Activated CD4-positive, CD25-positive, alpha-beta regulatory T cell (primary cell): ENCODE results near the gene OR6N2.

Source experiments
- DNase-seq, 4 experiments: peaks; one replicate each; lab custom pipeline; 2025; lab: John Stamatoyannopoulos, UW

OR6N2 gene

DNA sequence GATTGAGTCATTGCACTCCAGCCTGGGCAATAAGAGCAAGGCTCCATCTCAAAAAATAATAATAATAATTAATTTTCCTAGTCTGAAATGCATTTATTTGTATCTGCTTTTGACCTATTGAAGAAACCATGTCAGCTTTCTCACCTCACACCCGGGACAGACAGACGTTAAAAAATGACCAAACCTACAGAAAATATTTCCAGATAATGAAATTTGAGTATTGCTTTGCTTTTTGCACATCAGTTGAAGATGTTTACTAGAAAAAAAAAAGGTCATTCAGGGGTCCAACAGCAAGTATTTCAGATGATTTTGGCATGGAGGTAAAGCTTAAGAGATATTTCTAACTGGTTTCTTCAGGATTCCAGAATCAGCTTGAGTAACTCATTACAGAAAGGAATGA is 26.6 kb downstream of the OR6N2 start, which contains the start of gene OR6K6:
Gene OR6K6 (plus strand): TSS at position 301 of the 400 bp plus-strand sequence. CDS start 168 bp downstream, outside the sequence.
- DNase-seq: no peak

DNA sequence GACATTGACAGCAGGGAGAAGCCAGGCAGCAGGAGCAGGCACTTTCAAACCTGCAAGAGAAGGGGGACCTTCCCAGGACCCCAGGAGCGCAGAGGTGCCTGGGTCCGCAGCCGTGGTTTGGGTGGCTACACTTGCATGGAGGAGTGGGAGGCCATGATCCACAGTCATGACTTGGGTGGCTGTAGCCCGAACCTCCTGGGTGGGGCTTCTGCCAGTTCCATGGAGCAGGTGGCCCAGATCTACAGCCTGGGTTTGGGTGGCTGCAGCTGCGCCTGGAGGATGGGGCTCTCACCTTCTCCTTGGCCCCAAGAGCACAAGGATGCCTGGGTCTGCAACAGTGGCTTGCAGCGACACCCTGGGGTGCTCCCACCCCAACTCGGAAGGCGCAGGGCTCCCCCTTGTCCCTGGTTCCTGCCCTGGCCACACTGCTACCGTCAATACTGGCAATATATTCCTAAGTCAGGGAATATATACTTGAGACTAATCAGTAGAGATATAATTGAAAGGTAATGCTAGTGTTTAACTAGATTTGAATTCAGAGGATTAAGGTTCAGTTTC is 28.8 kb downstream of the OR6N2 start:
- DNase-seq: no peak

DNA sequence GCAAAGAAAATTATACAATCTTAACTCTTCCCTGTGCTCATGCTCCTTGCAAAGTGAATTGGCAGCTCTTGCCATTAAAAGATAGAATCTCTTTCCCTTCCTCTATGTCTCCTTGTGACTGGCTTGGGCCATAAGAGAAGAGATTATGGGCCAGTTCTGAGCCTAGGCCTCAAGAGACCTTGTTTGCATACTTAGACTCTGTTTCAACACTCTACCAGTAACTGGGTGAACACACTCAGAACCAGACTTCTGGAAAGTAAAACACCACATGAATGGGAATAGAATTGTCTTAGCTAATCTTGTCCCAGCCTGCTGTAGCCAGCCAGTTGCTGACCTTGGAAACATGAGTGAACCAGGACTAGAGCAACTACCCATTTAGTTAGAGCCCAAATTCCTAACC is 45.2 kb downstream of the OR6N2 start:
- DNase-seq: no peak

DNA sequence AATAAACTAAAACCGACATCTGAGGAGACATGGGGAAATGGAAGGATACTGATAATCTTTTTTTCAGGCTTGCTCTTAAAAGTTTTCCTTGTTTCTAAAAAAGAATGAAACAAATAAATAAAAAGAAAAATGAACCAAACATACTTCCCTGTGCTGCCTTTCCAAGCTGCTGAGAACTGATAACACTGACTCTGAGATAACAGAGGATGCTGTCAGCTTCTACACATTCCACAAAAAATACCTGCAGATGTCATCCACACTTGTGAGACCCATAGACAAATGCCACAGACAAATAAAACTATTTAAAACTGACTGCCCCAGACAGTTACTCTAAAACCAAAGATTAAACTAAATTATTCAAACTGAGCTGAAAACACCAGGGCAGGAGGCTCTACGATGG is 48.5 kb downstream of the OR6N2 start:
- DNase-seq: no peak

DNA sequence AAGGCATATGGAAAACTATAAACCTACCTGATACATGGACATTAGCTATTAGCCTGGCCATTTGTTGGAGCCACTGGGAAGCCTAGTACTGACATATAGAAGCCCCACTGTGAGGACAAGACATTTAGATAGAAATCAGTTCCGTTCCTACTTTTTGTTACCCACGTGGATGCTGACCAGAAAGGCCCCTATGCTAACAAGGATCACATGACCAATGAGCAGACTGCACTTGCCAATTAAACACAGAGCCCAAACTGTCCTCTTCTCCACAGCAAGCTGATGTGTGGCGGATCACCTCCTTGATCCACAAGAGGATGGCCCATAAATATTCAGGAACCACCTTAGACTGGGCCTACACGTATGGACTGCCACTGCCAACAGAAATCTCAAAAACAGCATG is 49.3 kb downstream of the OR6N2 start:
- no peak for DNase-seq

DNA sequence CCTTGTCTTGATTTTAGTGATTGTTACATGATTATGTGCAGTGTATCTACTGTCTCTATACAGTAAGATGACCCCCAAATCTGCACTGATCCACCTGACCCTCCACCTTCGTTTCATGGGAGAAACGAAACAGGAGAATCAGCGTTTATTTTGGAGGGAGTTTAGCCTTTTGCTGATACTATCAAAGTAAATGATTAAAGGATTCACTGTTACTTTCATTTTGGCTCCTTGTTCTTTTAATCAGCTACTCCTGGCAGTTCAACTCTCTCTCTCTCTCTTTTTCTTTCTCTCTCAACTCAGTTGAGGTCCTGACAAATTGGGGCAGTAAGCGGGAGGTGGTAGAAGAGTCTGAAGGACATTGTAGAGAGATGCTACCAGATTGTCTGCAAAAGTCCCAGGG is 50.6 kb downstream of the OR6N2 start:
- DNase-seq: no peak

DNA sequence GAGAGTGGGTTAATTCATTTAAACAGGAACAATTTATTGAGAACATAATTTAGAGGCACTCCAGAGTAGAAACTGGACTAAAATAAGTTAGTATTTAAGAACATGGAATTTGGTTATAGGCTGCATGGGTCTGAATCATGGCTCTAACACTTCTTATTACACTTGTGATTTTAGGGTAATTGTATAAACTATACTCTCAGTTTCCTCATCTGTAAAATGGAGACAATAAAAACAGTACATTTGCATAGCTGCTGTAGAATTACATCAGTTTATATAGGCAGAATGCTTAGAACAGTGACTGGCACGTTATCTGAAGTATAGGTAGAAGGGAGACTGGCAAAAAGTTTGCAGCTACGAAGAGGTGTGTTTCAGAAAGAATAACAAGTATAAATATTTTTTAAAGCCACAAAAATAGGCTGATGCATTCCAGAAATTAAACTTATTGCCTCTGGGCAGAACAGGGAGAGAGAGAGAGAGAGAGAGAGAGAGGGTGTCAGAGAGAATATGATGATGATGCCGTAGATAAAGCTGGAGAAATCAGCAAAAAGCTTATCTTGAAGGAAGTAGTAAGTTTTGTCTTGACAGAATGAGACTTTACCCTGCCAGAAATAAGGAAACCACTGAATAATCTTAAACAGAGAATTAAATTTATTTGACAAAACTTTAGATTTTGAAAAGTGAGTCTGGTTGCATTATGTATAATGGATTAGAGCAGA is 52.3 kb downstream of the OR6N2 start:
- no peak for DNase-seq

DNA sequence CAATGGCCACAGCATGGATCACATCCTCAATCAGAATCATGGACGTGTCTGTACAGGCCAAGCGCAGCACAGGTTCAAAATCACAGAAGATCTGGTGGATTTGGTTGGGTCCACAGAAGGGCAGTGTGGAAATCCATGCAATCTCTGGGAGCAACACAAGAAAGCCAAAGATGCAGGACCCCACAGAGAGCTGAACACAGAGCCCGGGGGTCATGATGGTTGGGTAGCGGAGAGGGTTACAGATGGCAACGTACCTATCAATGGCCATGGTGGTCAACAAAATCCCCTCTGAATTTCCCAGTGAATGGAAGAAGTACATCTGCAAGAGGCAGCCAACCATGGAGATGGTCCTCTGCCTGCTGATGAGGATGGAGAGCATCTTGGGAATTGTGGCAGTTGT is 56.6 kb downstream of the OR6N2 start:
- no peak for DNase-seq
